ENCODE measurements around the gene TRIM38. TPM values are rescaled to one million over a fixed set of nuclear protein-coding genes. Genes with fewer than 3 reads are reported as not detected.
"Not testable (repeated sequence)": the region's sequence is repeated elsewhere in the genome, so short reads cannot be mapped to it uniquely, and the experiment has no call there.

The TRIM38 gene
- total RNA-seq, 2 experiments from 2014 or later, result 24.9 TPM

GRCh38 chr6:25927756-25928216 lies 34.8 kb upstream of the TRIM38 start:
- DNase-seq, result no peak
- H3K27ac Mint-ChIP-seq, result no peak overlapping the region
- H3K4me3 Mint-ChIP-seq, result no peak overlapping the region
- H3K27me3 Mint-ChIP-seq, result peaks cover 3% of the 10 kb centered on the region
- H3K36me3 Mint-ChIP-seq (ENCODE audit: low read depth), result no peaks in the 10 kb centered on the region
- H3K9me3 Mint-ChIP-seq (ENCODE audit: low read depth), result no peaks in the 10 kb centered on the region
- no peak for ATAC-seq
- ChIA-PET POLR2A (no interaction called here), CTCF (interaction anchor here (0.7 to 1.5 kb wide), 3 partner anchors 9 to 94 kb away, joined by 3 to 4 read pairs (median 3); no protein-coding TSS in a partner anchor)
- peaks cover 7% of the 10 kb centered on the region for H3K4me1 Mint-ChIP-seq
- intact Hi-C loops (cut with DNase I, micrococcal nuclease), result no loop called here

- Mint-ChIP-seq H3K27ac (no peak overlapping the region), H3K4me1 (peaks cover 7% of the 10 kb centered on the region), H3K27me3 (peaks cover 3% of the 10 kb centered on the region), H3K9me3 (ENCODE audit: low read depth) (no peaks in the 10 kb centered on the region), H3K4me3 (no peak overlapping the region), H3K36me3 (ENCODE audit: low read depth) (no peaks in the 10 kb centered on the region)
- intact Hi-C loops (cut with DNase I, micrococcal nuclease), result no loop called here
- ChIA-PET POLR2A (no interaction called here), CTCF (interaction anchor here (0.6 to 1.5 kb wide), 3 partner anchors 8 to 96 kb away, joined by 3 to 4 read pairs (median 3); no protein-coding TSS in a partner anchor)
- DNase-seq (no peak), ATAC-seq (no peak)
Measured at GRCh38 chr6:25928562-25929324, 33.9 kb upstream of the TRIM38 start.

- H3K27ac Mint-ChIP-seq; CTCF ChIA-PET; H3K4me3 Mint-ChIP-seq; intact Hi-C loops (cut with DNase I, micrococcal nuclease); H3K36me3 Mint-ChIP-seq (ENCODE audit: low read depth); DNase-seq; POLR2A ChIA-PET; ATAC-seq; H3K27me3 Mint-ChIP-seq; H3K9me3 Mint-ChIP-seq (ENCODE audit: low read depth): not testable (repeated sequence)
- H3K4me1 Mint-ChIP-seq, result peaks cover 15% of the 10 kb centered on the region
Measured at GRCh38 chr6:25929785-25930184, 32.8 kb upstream of the TRIM38 start.

GRCh38 chr6:25930532-25931410 lies 31.8 kb upstream of the TRIM38 start, which contains the start of gene SLC17A2:
Gene SLC17A2, minus strand, starts transcription at chr6:25930691. Its CDS starts 4,895 bp downstream, at chr6:25925796.
- no peak for ATAC-seq
- POLR2A ChIA-PET, result no interaction called here
- H3K9me3 Mint-ChIP-seq (ENCODE audit: low read depth), result no peaks in the 10 kb centered on the region
- H3K27me3 Mint-ChIP-seq, result peaks cover 3% of the 10 kb centered on the region
- H3K4me3 Mint-ChIP-seq, result no peak within 1 kb of the TSS
- CTCF ChIA-PET, result no interaction called here
- no peak for DNase-seq
- H3K27ac Mint-ChIP-seq, result no peak within 1 kb of the TSS
- intact Hi-C loops (cut with DNase I, micrococcal nuclease), result no loop called here
- H3K36me3 Mint-ChIP-seq (ENCODE audit: low read depth), result no peaks in the 10 kb centered on the region
- H3K4me1 Mint-ChIP-seq, result peaks cover 15% of the 10 kb centered on the region

- no peaks in the 10 kb centered on the region for H3K36me3 Mint-ChIP-seq (ENCODE audit: low read depth)
- no peak overlapping the region for H3K27ac Mint-ChIP-seq
- H3K4me3 Mint-ChIP-seq, result no peak overlapping the region
- POLR2A ChIA-PET, result no interaction called here
- no peaks in the 10 kb centered on the region for H3K9me3 Mint-ChIP-seq (ENCODE audit: low read depth)
- CTCF ChIA-PET, result no interaction called here
- ATAC-seq (no peak), DNase-seq (no peak)
- H3K4me1 Mint-ChIP-seq, result peaks cover 15% of the 10 kb centered on the region
- intact Hi-C loops (cut with DNase I, micrococcal nuclease), result no loop called here
- H3K27me3 Mint-ChIP-seq, result peaks cover 3% of the 10 kb centered on the region
Measured at GRCh38 chr6:25931411-25931709, 31.2 kb upstream of the TRIM38 start.

GRCh38 chr6:25934156-25934555 lies 28.4 kb upstream of the TRIM38 start:
- DNase-seq, result peak; percentile 52
- POLR2A ChIA-PET, result interaction anchor here (0.7 kb wide), 1 partner anchor 98 kb away, joined by 10 read pairs; a partner anchor contains a TSS

GRCh38 chr6:25934735-25935313 lies 27.8 kb upstream of the TRIM38 start:
- peak; percentile 61 for ATAC-seq
- Mint-ChIP-seq H3K27ac (no peak overlapping the region), H3K4me1 (peaks cover 8% of the 10 kb centered on the region), H3K27me3 (peaks cover 10% of the 10 kb centered on the region), H3K36me3 (ENCODE audit: low read depth) (no peaks in the 10 kb centered on the region), H3K4me3 (no peak overlapping the region), H3K9me3 (ENCODE audit: low read depth) (no peaks in the 10 kb centered on the region)
- DNase-seq, result no peak
- intact Hi-C loops (cut with DNase I, micrococcal nuclease), result no loop called here
- CTCF ChIA-PET, result no interaction called here
- POLR2A ChIA-PET, result no interaction called here

More at GRCh38 chr6:25934156-25934555, 28.4 kb upstream of the TRIM38 start:
- Mint-ChIP-seq H3K4me3 (no peak overlapping the region), H3K27me3 (peaks cover 10% of the 10 kb centered on the region), H3K36me3 (ENCODE audit: low read depth) (no peaks in the 10 kb centered on the region), H3K27ac (no peak overlapping the region), H3K9me3 (ENCODE audit: low read depth) (no peaks in the 10 kb centered on the region), H3K4me1 (peaks cover 8% of the 10 kb centered on the region)
- intact Hi-C loops (cut with DNase I, micrococcal nuclease), result no loop called here
- CTCF ChIA-PET, result interaction anchor here (0.8 kb wide), 1 partner anchor 9 kb away, joined by 4 read pairs; no protein-coding TSS in a partner anchor
- ATAC-seq, result peak; percentile 92

- ATAC-seq (no peak), DNase-seq (no peak)
- ChIA-PET CTCF (interaction anchor here (0.7 kb wide), 1 partner anchor 689 kb away, joined by 3 read pairs; no protein-coding TSS in a partner anchor), POLR2A (no interaction called here)
- no peak overlapping the region for H3K4me3 Mint-ChIP-seq
- no peaks in the 10 kb centered on the region for H3K9me3 Mint-ChIP-seq (ENCODE audit: low read depth)
- H3K36me3 Mint-ChIP-seq (ENCODE audit: low read depth), result no peaks in the 10 kb centered on the region
- intact Hi-C loops (cut with DNase I, micrococcal nuclease), result no loop called here
- peaks cover 8% of the 10 kb centered on the region for H3K4me1 Mint-ChIP-seq
- peaks cover 10% of the 10 kb centered on the region for H3K27me3 Mint-ChIP-seq
- no peak overlapping the region for H3K27ac Mint-ChIP-seq
Measured at GRCh38 chr6:25935953-25936352, 26.6 kb upstream of the TRIM38 start.

GRCh38 chr6:25939593-25939992 lies 23.0 kb upstream of the TRIM38 start:
- POLR2A ChIA-PET, result interaction anchor here (0.6 kb wide), 1 partner anchor 61 kb away, joined by 4 read pairs; no protein-coding TSS in a partner anchor
- CTCF ChIA-PET, result interaction anchor here (1.1 kb wide), 1 partner anchor 48 kb away, joined by 3 read pairs; no protein-coding TSS in a partner anchor
- no peaks in the 10 kb centered on the region for H3K9me3 Mint-ChIP-seq (ENCODE audit: low read depth)

GRCh38 chr6:25942561-25943147 lies 19.9 kb upstream of the TRIM38 start:
- Mint-ChIP-seq H3K36me3 (ENCODE audit: low read depth) (peaks cover 4% of the 10 kb centered on the region), H3K27me3 (peaks cover 4% of the 10 kb centered on the region), H3K4me3 (no peak overlapping the region), H3K9me3 (ENCODE audit: low read depth) (peaks cover 10% of the 10 kb centered on the region), H3K27ac (no peak overlapping the region), H3K4me1 (peaks cover 22% of the 10 kb centered on the region)
- no peak for DNase-seq
- ATAC-seq, result peak; percentile 70
- POLR2A ChIA-PET, result no interaction called here
- CTCF ChIA-PET, result interaction anchor here (0.6 to 1.8 kb wide), 7 partner anchors 9 to 646 kb away, joined by 3 to 5 read pairs (median 4); no protein-coding TSS in a partner anchor
- intact Hi-C loops (cut with DNase I, micrococcal nuclease), result loop anchor here (1.0 to 10.0 kb wide), 7 partner anchors 58 to 675 kb away; partner anchors contain the start of gene CARMIL1 (in 1 of the 2)

More at GRCh38 chr6:25939593-25939992, 23.0 kb upstream of the TRIM38 start:
- intact Hi-C loops (cut with DNase I, micrococcal nuclease), result no loop called here
- ATAC-seq (no peak), DNase-seq (no peak)
- H3K36me3 Mint-ChIP-seq (ENCODE audit: low read depth), result no peaks in the 10 kb centered on the region
- peaks cover 3% of the 10 kb centered on the region for H3K4me1 Mint-ChIP-seq
- peaks cover 11% of the 10 kb centered on the region for H3K27me3 Mint-ChIP-seq
- no peak overlapping the region for H3K27ac Mint-ChIP-seq
- H3K4me3 Mint-ChIP-seq, result no peak overlapping the region

- ChIA-PET POLR2A (no interaction called here), CTCF (interaction anchor here (1.2 to 1.8 kb wide), 5 partner anchors 17 to 228 kb away, joined by 3 to 7 read pairs (median 3); partner anchors contain the start of gene TRIM38)
- Mint-ChIP-seq H3K9me3 (ENCODE audit: low read depth) (peaks cover 10% of the 10 kb centered on the region), H3K36me3 (ENCODE audit: low read depth) (peaks cover 4% of the 10 kb centered on the region), H3K4me3 (no peak overlapping the region), H3K27me3 (peaks cover 4% of the 10 kb centered on the region), H3K4me1 (peaks cover 22% of the 10 kb centered on the region), H3K27ac (no peak overlapping the region)
- ATAC-seq (no peak), DNase-seq (no peak)
- intact Hi-C loops (cut with DNase I, micrococcal nuclease), result loop anchor here (2.0 to 10.0 kb wide), 6 partner anchors 19 to 677 kb away; partner anchors contain the start of genes CARMIL1 (in 1 of the 2) and TRIM38 (in 1 of the 2)
Measured at GRCh38 chr6:25943887-25944286, 18.7 kb upstream of the TRIM38 start.
